GM11168 (cell line): ENCODE results near the gene BMPR1B.

ENCODE experiments used
- in situ Hi-C: fragments of 300-500 bp; cut with MboI; formaldehyde crosslinking; loops from one replicate; pipeline ENCODE4 v1.12.0; 2022; ENCODE audit warnings: low sequenced_read_pairs; ENCODE audit not compliant: unreplicated experiment

Gene BMPR1B

DNA sequence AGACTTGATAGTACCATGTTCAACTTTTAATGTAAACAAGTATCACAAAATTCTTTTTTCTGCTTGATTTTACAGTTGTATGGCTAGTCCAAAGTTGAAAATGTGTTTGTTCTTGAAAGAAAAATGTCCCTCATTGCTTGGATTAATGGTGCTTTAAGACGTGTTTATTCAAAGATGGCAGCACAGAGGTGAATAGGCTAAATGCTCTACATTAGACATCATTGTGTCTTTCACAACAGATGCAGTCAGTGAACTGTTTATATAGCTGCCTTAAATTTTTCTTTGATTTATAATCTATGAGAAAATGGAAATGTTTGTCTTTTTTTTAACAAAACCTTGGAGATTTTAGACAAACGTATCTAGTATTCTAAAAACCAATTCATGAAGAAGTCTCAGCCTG lies 137.3 kb downstream of the BMPR1B start:
- in situ Hi-C loops, result no loop called here

- in situ Hi-C loops, result no loop called here
Observed at GRCh38 chr4:94897023-94897422, 139.3 kb downstream of the BMPR1B start.

- in situ Hi-C loops, result no loop called here
Observed at GRCh38 chr4:94905511-94905910, 147.8 kb downstream of the BMPR1B start.

- in situ Hi-C loops, result no loop called here
Observed at GRCh38 chr4:94909645-94910044, 151.9 kb downstream of the BMPR1B start.

DNA sequence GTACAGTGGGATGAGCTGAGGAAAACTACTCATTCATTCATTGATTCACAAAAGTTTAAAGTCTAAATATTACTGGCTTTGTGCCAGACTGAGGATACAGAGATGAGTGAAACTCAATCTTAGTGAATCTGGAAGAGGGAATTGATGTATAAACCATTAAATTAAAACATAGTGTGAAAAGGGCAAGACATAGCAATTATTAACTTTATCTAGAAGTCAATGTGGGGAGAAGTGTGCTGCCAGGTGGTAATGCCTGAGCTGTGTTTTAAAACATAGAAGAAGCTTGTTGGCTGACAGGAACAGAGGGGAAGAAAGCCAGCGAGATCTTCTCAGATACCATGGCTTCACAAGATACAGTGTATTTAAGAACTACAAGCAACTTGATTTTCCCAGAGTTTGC lies 153.4 kb downstream of the BMPR1B start:
- in situ Hi-C loops, result no loop called here

- in situ Hi-C loops, result no loop called here
Observed at GRCh38 chr4:94912606-94913005, 154.9 kb downstream of the BMPR1B start.

DNA sequence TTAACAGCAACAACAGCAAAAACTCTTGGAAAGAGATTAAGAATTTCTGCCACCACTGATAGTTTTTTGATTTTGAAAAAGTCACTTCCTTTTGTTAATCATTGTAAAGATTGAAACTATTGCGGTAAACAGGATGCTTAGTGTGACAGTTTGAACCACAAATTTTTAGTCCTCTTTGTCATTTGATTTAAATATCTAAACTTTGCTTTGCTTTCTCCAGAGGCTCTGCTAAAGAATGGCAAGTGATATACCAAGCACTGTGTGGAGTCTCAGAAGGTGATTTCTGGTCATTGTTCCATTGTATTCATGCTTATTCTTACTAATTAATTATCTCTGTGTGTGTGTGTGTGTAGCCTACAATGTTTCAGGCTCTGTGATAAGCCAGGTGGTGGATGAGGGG lies 155.6 kb downstream of the BMPR1B start:
- in situ Hi-C loops, result no loop called here

GRCh38 chr4:94917146-94917545 lies 159.4 kb downstream of the BMPR1B start:
- in situ Hi-C loops, result no loop called here

DNA sequence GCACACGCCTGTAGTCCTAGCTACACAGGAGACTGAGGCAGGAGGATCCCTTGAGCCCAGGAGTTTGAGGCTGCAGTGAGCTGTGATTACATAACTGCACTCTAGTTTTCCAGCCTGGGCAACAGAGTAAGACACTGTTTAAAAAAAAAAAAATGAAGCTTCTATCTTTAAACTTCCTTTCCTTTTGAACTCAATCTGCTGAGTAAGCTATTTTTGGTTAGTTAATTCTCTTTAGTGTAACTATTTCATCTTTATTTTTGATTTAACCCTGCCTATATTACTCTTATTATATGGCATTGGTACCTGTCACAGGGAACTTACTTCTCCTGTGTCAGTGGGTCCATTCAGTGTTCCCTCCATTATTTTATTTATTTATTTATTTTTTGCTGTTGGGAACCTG lies 160.8 kb downstream of the BMPR1B start:
- in situ Hi-C loops, result no loop called here

- in situ Hi-C loops, result no loop called here
Observed at GRCh38 chr4:94920369-94920768, 162.6 kb downstream of the BMPR1B start.

DNA sequence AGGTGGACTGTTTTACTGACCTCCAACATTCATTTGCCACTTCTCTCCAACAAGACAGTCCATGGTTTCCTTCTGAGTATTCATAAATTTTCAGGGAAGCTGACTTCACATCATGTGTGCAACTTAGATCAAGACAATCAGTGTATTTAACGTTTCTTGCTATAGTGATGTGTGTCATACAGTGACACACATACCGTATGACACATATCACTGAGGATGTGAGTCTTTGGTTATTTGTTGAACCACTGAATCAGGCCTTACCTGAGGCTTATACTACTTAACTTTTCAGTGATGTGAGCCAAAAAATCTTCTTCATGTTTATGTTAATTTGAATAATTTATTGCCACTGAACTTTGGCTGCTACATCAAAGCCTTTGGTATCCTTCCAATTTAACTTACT lies 166.8 kb downstream of the BMPR1B start:
- in situ Hi-C loops, result no loop called here

GRCh38 chr4:94925764-94926347 lies 168.1 kb downstream of the BMPR1B start:
- in situ Hi-C loops, result no loop called here

DNA sequence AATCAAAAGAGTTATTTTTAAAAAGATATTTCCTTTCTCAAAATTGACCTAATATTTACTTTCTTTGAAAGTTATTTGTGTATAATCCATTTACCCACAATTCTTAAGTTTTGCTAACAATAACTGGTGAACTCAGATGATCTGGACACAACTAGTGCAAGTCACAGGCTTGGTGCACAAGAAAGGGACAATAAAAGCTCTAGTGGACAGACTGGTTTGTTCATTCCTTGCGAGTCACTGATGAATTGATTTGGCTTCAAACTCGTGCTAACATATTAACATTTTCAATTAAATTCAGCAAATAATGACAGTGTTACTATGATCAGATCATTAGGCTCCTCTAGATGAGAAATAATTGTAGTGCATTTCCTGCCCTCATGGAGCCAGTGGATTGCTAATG lies 169.2 kb downstream of the BMPR1B start:
- in situ Hi-C loops, result no loop called here

- in situ Hi-C loops, result no loop called here
Observed at GRCh38 chr4:94927696-94928095, 169.9 kb downstream of the BMPR1B start.

GRCh38 chr4:94929696-94930095 lies 171.9 kb downstream of the BMPR1B start:
- in situ Hi-C loops, result no loop called here

DNA sequence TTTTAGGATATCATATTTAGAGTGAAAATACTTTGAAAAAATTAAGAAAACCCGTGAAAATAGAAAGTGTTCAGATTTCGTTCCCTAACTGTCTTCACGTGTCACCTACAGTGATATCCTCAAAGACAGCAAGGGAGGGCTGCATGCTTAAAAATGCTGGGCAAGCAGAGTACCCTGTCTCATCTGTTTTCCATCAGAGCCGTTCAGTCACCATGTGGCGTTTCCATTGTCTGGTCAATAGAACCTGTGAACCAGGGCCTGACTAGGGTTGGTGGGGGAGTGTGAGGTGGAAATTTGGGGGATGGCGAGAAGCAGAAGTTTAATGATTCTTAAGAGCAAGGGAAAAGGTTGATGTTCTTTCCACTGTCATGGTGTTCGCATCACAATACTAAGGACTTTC lies 173.9 kb downstream of the BMPR1B start:
- in situ Hi-C loops, result no loop called here

- in situ Hi-C loops, result no loop called here
Observed at GRCh38 chr4:94932366-94932765, 174.6 kb downstream of the BMPR1B start.

DNA sequence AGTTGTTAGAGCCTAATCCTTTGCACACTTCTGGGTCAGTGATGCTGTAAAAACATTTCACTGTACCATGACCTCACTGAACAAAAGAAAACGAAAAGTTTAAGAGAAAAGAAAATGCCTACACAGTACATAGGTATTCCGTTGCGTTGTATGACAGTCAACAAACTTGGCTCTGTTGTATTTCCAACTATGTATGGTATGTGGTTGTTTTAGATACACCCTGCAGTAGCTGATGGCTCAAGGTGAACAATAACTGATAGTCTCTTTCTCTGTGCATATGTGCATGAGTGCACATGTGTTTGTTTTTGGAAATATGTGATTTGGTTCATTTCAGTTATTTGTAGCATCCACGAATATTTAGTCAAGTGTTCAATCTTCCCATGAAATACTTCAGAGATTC lies 176.0 kb downstream of the BMPR1B start:
- in situ Hi-C loops, result no loop called here

- in situ Hi-C loops, result no loop called here
Observed at GRCh38 chr4:94934201-94934600, 176.4 kb downstream of the BMPR1B start.

DNA sequence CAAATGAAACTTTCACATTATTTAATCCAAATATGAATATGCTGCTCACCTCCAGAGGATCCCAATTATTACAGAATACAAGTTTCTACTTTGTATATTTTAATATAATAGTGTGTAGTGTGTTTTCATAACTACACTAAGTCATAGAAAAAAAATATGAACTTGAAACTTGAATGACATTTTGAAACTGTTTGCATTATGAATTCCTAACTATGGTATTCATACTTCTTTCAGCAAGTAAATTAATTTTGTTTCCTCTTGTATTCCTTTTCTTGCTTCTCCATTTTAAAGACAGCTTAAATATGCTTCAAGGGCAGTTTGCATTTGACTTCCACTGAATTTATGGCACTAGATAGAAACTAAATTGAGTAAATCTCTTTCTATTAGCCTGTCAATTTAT lies 177.1 kb downstream of the BMPR1B start:
- in situ Hi-C loops, result no loop called here

GRCh38 chr4:94936854-94937253 lies 179.1 kb downstream of the BMPR1B start:
- in situ Hi-C loops, result no loop called here

DNA sequence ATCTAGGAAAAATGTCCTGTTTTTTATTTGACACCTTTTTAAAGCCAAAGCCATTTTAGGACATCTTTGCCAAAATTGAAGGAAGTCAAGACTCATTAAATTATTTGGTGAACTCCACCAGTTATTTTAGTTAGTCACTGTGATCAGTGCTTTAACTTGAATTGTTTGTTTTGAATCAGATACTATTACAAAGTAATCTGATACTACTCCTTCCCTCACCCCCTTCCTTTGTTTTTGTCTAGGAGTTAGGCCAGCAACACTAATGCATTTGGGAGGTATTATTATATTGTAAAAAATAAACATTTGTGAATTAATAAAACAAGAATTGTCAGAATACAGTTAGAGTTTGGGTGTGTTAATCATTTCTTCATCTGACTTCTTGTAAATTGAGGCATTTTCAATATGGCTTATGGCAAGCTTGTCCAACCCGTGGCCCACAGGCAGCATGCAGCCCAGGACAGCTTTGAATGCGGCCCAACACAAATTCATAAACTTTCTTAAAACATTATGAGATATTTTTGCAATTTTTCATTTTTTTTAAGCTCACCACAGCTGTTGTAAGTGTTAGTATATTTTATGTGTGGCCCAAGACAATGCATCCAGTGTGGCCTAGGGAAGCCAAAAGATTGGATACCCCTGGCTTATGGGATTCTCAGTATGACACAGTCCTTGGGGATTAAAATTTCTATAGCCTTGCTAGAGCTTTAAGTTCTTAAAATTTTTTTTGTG lies 182.2 kb downstream of the BMPR1B start:
- in situ Hi-C loops, result no loop called here
